Measurements from ENCODE around the gene ZNF407.

The ZNF407 gene

GRCh38 chr18:75009878-75010277, 412.2 kb downstream of the ZNF407 start:
- no peak for TF ChIP-seq CTCF (IDR thresholded peaks at IDR 0.05)
- Histone ChIP-seq H3K4me1 (no peaks in the 10 kb centered on the region), H3K27ac (no peak overlapping the region), H3K4me3 (ENCODE audit: low read depth, low read length) (no peak overlapping the region), H3K27me3 (ENCODE audit: control insufficient read depth, insufficient read depth, low read length) (no peaks in the 10 kb centered on the region), H3K9me3 (ENCODE audit: control insufficient read depth, low read length) (no peaks in the 10 kb centered on the region), H3K36me3 (ENCODE audit: control insufficient read depth, insufficient read depth, low read length) (no peaks in the 10 kb centered on the region), H3K9ac (no peak overlapping the region), H2AFZ (no peak overlapping the region), H3K79me2 (no peaks in the 10 kb centered on the region), H3K4me2 (ENCODE audit: low read length) (no peak overlapping the region)

DNA sequence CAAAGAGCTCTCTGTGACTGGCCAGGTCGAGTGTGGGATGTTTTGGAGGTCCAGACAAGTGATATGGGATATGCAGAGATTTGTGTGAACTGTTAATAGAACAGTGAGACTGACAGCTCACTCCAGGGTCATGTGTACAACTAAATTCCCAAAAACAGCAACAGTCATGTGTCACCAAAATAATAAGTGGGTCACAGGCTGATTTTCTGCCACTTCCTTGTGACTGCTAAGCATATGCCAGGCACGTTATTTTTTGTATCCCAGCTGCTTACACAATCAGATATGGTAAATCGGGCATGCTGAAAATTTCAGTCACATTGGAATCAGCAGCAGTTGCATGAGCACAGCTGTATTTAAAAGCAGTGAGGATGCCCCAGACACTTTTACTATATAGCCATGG, 412.6 kb downstream of the ZNF407 start:
- Histone ChIP-seq H3K27ac (no peak overlapping the region), H3K4me2 (ENCODE audit: low read length) (no peak overlapping the region), H3K27me3 (ENCODE audit: control insufficient read depth, insufficient read depth, low read length) (no peaks in the 10 kb centered on the region), H3K4me1 (no peaks in the 10 kb centered on the region), H3K9ac (no peak overlapping the region), H2AFZ (no peak overlapping the region), H3K36me3 (ENCODE audit: control insufficient read depth, insufficient read depth, low read length) (no peaks in the 10 kb centered on the region), H3K79me2 (no peaks in the 10 kb centered on the region), H3K9me3 (ENCODE audit: control insufficient read depth, low read length) (no peaks in the 10 kb centered on the region), H3K4me3 (ENCODE audit: low read depth, low read length) (no peak overlapping the region)
- no peak for TF ChIP-seq CTCF (IDR thresholded peaks at IDR 0.05)

- H3K36me3 ChIP-seq (ENCODE audit: control insufficient read depth, insufficient read depth, low read length): no peaks in the 10 kb centered on the region
- no peak overlapping the region for H2AFZ ChIP-seq
- H3K79me2 ChIP-seq: no peaks in the 10 kb centered on the region
- no peak overlapping the region for H3K4me3 ChIP-seq (ENCODE audit: low read depth, low read length)
- no peaks in the 10 kb centered on the region for H3K4me1 ChIP-seq
- H3K4me2 ChIP-seq (ENCODE audit: low read length): no peak overlapping the region
- no peak overlapping the region for H3K27ac ChIP-seq
- no peak for TF ChIP-seq CTCF (IDR thresholded peaks at IDR 0.05)
- H3K9me3 ChIP-seq (ENCODE audit: control insufficient read depth, low read length): no peaks in the 10 kb centered on the region
- H3K27me3 ChIP-seq (ENCODE audit: control insufficient read depth, insufficient read depth, low read length): no peaks in the 10 kb centered on the region
- H3K9ac ChIP-seq: no peak overlapping the region
Measured at GRCh38 chr18:75010689-75011088, 413.0 kb downstream of the ZNF407 start.

DNA sequence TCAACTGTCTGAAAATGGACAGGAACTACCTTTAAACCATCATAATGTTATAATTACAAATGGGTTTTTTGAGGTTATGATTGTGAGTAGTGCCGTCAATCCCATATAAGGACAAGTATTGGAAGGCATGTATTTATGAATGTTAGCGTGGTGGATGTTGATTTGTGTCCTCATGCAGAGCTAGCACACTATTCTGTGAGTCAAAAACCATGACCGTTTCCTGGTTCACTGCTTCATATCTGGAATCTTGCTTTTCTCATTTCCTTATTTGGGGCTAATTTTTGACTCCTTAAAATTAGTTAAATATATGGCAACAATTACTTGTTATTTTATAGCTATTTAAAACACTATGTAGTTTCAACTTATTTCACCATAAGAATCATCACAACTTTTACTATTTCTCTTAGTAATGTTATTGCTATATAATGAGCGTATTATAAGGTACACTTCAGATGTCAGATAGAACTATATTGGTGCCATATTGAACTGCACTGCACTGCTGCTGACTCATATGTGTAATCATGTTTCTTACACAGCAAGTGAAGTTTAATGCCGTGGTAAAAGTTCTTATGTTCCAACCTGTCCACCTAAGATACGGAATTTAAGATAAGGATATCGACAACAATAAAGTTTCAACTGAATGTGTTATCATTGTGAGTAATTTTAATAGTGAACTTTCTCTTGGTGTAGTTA, 418.5 kb downstream of the ZNF407 start:
- H3K36me3 ChIP-seq (ENCODE audit: control insufficient read depth, insufficient read depth, low read length): no peaks in the 10 kb centered on the region
- no peaks in the 10 kb centered on the region for H3K27me3 ChIP-seq (ENCODE audit: control insufficient read depth, insufficient read depth, low read length)
- no peaks in the 10 kb centered on the region for H3K4me1 ChIP-seq
- no peak overlapping the region for H2AFZ ChIP-seq
- no peak overlapping the region for H3K4me2 ChIP-seq (ENCODE audit: low read length)
- H3K9me3 ChIP-seq (ENCODE audit: control insufficient read depth, low read length): no peaks in the 10 kb centered on the region
- no peak overlapping the region for H3K27ac ChIP-seq
- no peak for TF ChIP-seq CTCF (IDR thresholded peaks at IDR 0.05)
- no peak overlapping the region for H3K4me3 ChIP-seq (ENCODE audit: low read depth, low read length)
- no peaks in the 10 kb centered on the region for H3K79me2 ChIP-seq
- H3K9ac ChIP-seq: no peak overlapping the region

DNA sequence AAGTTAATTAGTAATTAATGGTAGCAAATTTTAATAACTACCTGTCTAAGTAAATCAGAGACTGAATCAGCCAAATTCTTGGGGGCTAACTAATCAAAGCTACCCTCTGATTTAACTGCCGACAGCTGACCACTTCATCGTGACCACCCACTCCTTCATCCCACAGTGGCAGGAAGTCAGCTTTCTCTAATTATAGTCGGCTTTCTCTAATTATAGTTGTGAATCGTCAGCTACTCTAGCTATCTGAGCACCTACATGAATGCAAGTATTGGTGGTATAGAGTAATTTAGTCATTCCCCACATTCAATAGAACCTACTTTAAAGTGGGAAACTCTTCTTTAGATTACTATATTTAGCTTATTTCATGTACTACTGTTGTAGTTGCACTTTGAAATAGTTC, 425.8 kb downstream of the ZNF407 start:
- Histone ChIP-seq H3K9me3 (ENCODE audit: control insufficient read depth, low read length) (no peaks in the 10 kb centered on the region), H3K79me2 (no peaks in the 10 kb centered on the region), H3K4me1 (no peaks in the 10 kb centered on the region), H3K27me3 (ENCODE audit: control insufficient read depth, insufficient read depth, low read length) (no peaks in the 10 kb centered on the region), H2AFZ (no peak overlapping the region), H3K4me2 (ENCODE audit: low read length) (no peak overlapping the region), H3K4me3 (ENCODE audit: low read depth, low read length) (no peak overlapping the region), H3K9ac (no peak overlapping the region), H3K36me3 (ENCODE audit: control insufficient read depth, insufficient read depth, low read length) (no peaks in the 10 kb centered on the region), H3K27ac (no peak overlapping the region)
- no peak for TF ChIP-seq CTCF (IDR thresholded peaks at IDR 0.05)

Data from parathyroid adenoma (tissue), 2 donors.